ENCODE results near the gene ZNF407. TPM values are rescaled to one million over a fixed set of nuclear protein-coding genes. Genes with fewer than 3 reads are reported as not detected.
A peak's percentile ranks its signal among the peaks of the same experiment; 100 is the strongest.

ZNF407 gene
- total RNA-seq, 1 experiment from 2014 or later = 7.6 TPM

GRCh38 chr18:75070625-75071483, 473.2 kb downstream of the ZNF407 start:
- Histone ChIP-seq H3K9me2 (ENCODE audit: insufficient read depth) (no peaks in the 10 kb centered on the region), H3K36me3 (ENCODE audit: control insufficient read depth in 1 of 2, insufficient read depth in 2 of 2, low read length in 2 of 2) (no peaks in the 10 kb centered on the region), H3K4me2 (ENCODE audit: low read length) (peak overlapping the region; percentile 88), H3K4me1 (ENCODE audit: control insufficient read depth in 1 of 2, insufficient read depth in 2 of 2, low read length in 2 of 2) (peaks cover 7 to 28% of the 10 kb centered on the region in 2 experiments), H3K9ac (ENCODE audit: low read length) (peak overlapping the region; percentile 52), H4K20me1 (ENCODE audit: insufficient read depth) (no peaks in the 10 kb centered on the region), H3K27ac (ENCODE audit: low read depth, low read length) (peak overlapping the region; percentile 57), H3K79me2 (ENCODE audit: insufficient read depth, low read length) (no peaks in the 10 kb centered on the region), H3K27me3 (ENCODE audit: insufficient read depth, low read length) (no peaks in the 10 kb centered on the region), H3K4me3 (replicated peaks in 1 of 2; ENCODE audit: low read depth in 1 of 2, low read length in 2 of 2) (peak overlapping the region; percentile 33 to 52), H3K9me3 (ENCODE audit: control insufficient read depth in 1 of 2, insufficient read depth in 1 of 2, low read depth in 1 of 2, low read length in 2 of 2) (no peaks in the 10 kb centered on the region), H2AFZ (ENCODE audit: low read depth, low read length, poor library complexity, severe bottlenecking) (peak overlapping the region; percentile 79)
- peak; percentile 79 for ATAC-seq
- intact Hi-C loops (cut with micrococcal nuclease) = no loop called here
- RAD21 ChIA-PET (ENCODE audit: low non-redundant PET in 1 of 2, low total read pairs in 2 of 2, uncharacterized antibody in 2 of 2, unreplicated experiment in 2 of 2) = no interaction called here
- DNase-seq (ENCODE audit: low read depth, low spot score) = peak; percentile 63
- POLR2A ChIA-PET = no interaction called here
- TSS peak; percentile 70 for BruUV-seq (replicated peaks)
- CTCF ChIA-PET = no interaction called here
- no peak; the same call in 1 of the 2 replicates for TF ChIP-seq RAD21 (IDR thresholded peaks at IDR 0.05; ENCODE audit: low read depth)
- no peak for TF ChIP-seq TCF7L2 (IDR thresholded peaks at IDR 0.05; ENCODE audit: borderline replicate concordance, extremely low read depth, insufficient read depth, insufficient read length)
- peak; percentile 21; the same call in 1 of the 2 replicates for TF ChIP-seq POLR2AphosphoS5 (IDR thresholded peaks at IDR 0.05; ENCODE audit: low read depth, low read length)
- TF ChIP-seq YY1 (IDR thresholded peaks at IDR 0.05; ENCODE audit: extremely low read depth, insufficient replicate concordance, low read depth, low read length) = no peak
- TF ChIP-seq MAX (IDR thresholded peaks at IDR 0.05) = peak; percentile 71; the same call in 1 of the 2 replicates
- TF ChIP-seq CTCF (IDR thresholded peaks at IDR 0.05 in 2 of 3, conservative IDR thresholded peaks at IDR 0.05 in 1 of 3; ENCODE audit: borderline replicate concordance in 1 of 3, insufficient read depth in 1 of 3, low read depth in 2 of 3, low read length in 2 of 3) = no peak
- no peak for TF ChIP-seq EZH2phosphoT487 (IDR thresholded peaks at IDR 0.05; ENCODE audit: borderline replicate concordance)
- peak; percentile 81 for TF ChIP-seq SP1 (IDR thresholded peaks at IDR 0.05; ENCODE audit: low read depth)
- TF ChIP-seq, protein P1, sequence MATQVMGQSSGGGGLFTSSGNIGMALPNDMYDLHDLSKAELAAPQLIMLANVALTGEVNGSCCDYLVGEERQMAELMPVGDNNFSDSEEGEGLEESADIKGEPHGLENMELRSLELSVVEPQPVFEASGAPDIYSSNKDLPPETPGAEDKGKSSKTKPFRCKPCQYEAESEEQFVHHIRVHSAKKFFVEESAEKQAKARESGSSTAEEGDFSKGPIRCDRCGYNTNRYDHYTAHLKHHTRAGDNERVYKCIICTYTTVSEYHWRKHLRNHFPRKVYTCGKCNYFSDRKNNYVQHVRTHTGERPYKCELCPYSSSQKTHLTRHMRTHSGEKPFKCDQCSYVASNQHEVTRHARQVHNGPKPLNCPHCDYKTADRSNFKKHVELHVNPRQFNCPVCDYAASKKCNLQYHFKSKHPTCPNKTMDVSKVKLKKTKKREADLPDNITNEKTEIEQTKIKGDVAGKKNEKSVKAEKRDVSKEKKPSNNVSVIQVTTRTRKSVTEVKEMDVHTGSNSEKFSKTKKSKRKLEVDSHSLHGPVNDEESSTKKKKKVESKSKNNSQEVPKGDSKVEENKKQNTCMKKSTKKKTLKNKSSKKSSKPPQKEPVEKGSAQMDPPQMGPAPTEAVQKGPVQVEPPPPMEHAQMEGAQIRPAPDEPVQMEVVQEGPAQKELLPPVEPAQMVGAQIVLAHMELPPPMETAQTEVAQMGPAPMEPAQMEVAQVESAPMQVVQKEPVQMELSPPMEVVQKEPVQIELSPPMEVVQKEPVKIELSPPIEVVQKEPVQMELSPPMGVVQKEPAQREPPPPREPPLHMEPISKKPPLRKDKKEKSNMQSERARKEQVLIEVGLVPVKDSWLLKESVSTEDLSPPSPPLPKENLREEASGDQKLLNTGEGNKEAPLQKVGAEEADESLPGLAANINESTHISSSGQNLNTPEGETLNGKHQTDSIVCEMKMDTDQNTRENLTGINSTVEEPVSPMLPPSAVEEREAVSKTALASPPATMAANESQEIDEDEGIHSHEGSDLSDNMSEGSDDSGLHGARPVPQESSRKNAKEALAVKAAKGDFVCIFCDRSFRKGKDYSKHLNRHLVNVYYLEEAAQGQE (IDR thresholded peaks at IDR 0.05; ENCODE audit: low read depth) = no peak
- TF ChIP-seq EGR1 (IDR thresholded peaks at IDR 0.05; ENCODE audit: low read depth) = no peak
- peak; percentile 89 for TF ChIP-seq JUND (IDR thresholded peaks at IDR 0.05)
- TF ChIP-seq ZBTB33 (IDR thresholded peaks at IDR 0.05; ENCODE audit: extremely low read depth, insufficient replicate concordance, low read length) = no peak
- no peak for TF ChIP-seq POLR2A (IDR thresholded peaks at IDR 0.05; ENCODE audit: borderline replicate concordance, extremely low read depth, insufficient read depth, insufficient read length)
- TF ChIP-seq SRF (IDR thresholded peaks at IDR 0.05; ENCODE audit: low read depth) = no peak
- TF ChIP-seq EZH2 (IDR thresholded peaks at IDR 0.05) = no peak
- peak; percentile 59; the same call in 1 of the 2 replicates for TF ChIP-seq CBX3 (IDR thresholded peaks at IDR 0.05; ENCODE audit: low read depth)
- TF ChIP-seq FOSL1 (IDR thresholded peaks at IDR 0.05; ENCODE audit: low read depth) = peak; percentile 91
- TF ChIP-seq ATF3 (IDR thresholded peaks at IDR 0.05) = no peak
